K562 (cell line): ENCODE measurements around the gene RNU6-7. TPM values are rescaled to one million over a fixed set of nuclear protein-coding genes. Genes with fewer than 3 reads are reported as not detected.
A peak's percentile ranks its signal among the peaks of the same experiment; 100 is the strongest.

Experiments
- ATAC-seq: fragments of 200-7000 bp; cut with Tn5 transposase; 3 replicates; pipeline ENCODE4 v1.9.1; 2020; ENCODE audit warnings: moderate library complexity
- BruUV-seq: library from RNA; stranded (reverse); fragments of 400-500 nt; replicated peaks from 2 replicates; lab custom pipeline; 2021; lab: Mats Ljungman, UMichigan
- CTCF ChIA-PET: fragments of 300-600 bp; formaldehyde crosslinking; extraction: SDS; loops from one replicate; lab custom pipeline; 2021; ENCODE audit warnings: low intra/inter-chr PET ratio; lab: Yijun Ruan, JAX
- POLR2A ChIA-PET: fragments of 300-600, 350-650 bp; sonication (Branson Sonifier 250); formaldehyde crosslinking; extraction: SDS; loops from one replicate; lab custom pipeline; 2021; ENCODE audit warnings: antibody characterized with exemption, inconsistent platforms; lab: Yijun Ruan, JAX
- DNase-seq, 4 experiments: peaks; one replicate each; pipeline versions ENCODE4 v3.0.0 to v3.0.0-alpha.2; 2011 to 2018; ENCODE audit warnings: low spot score in 3 of 4, mixed read lengths in 3 of 4; ENCODE audit errors: extremely low read depth in 1 of 4
- FAIRE-seq: peaks from 2 replicates; lab custom pipeline; 2011; peaks lifted over from hg19 to GRCh38; lab: Jason Lieb, UNC
- H2AFZ ChIP-seq: 2 replicates; pipeline ENCODE4 v1.6.0; 2011; ENCODE audit warnings: low read depth, low read length, control low read depth, inconsistent platforms
- H3K27ac ChIP-seq: fragments of 200-600 bp; 3 replicates; pipeline ENCODE4 v1.8.0; 2011; ENCODE audit warnings: low read depth, mild to moderate bottlenecking, control low read depth, inconsistent platforms, low read length, moderate library complexity, mixed read lengths; ENCODE audit errors: extremely low read depth
- H3K27me3 ChIP-seq, 2 experiments: fragments of 300-600 bp in 1 of 2; 2 replicates in 1 of 2; 3 replicates in 1 of 2; pipeline versions ENCODE4 v1.6.0 to v1.8.0; 2011; ENCODE audit warnings: inconsistent platforms in 2 of 2, low read length in 2 of 2, mild to moderate bottlenecking in 1 of 2, mixed read lengths in 1 of 2, moderate library complexity in 1 of 2; ENCODE audit not compliant: control insufficient read depth in 2 of 2, insufficient read depth in 2 of 2
- H3K36me3 ChIP-seq: fragments of 300-600 bp; 3 replicates; pipeline ENCODE4 v1.8.0; 2011; ENCODE audit warnings: mild to moderate bottlenecking, low read length, inconsistent platforms; ENCODE audit not compliant: control insufficient read depth, insufficient read depth
- H3K4me1 ChIP-seq, 2 experiments: fragments of 200-600 bp in 1 of 2; replicated peaks in 1 of 2; 2 replicates in 1 of 2; 3 replicates in 1 of 2; pipeline versions ENCODE4 v1.5.1 to v1.8.0; 2011; ENCODE audit warnings: inconsistent platforms in 2 of 2, low read length in 2 of 2, mild to moderate bottlenecking in 1 of 2, mixed read lengths in 1 of 2, moderate library complexity in 1 of 2; ENCODE audit not compliant: control insufficient read depth in 2 of 2, insufficient read depth in 2 of 2
- H3K4me2 ChIP-seq: 2 replicates; pipeline ENCODE4 v1.6.1; 2011; ENCODE audit warnings: low read length, control low read depth, inconsistent platforms, mixed read lengths; ENCODE audit not compliant: insufficient read depth
- H3K4me3 ChIP-seq: fragments of 200-600 bp; sonication (generic), shearing (Covaris generic); 2 replicates; pipeline ENCODE4 v1.5.1; 2016; ENCODE audit warnings: control low read depth, inconsistent platforms
- H3K79me2 ChIP-seq: fragments of 200-600 bp; 3 replicates; pipeline ENCODE4 v1.8.0; 2011; ENCODE audit warnings: low read length, inconsistent platforms; ENCODE audit not compliant: control insufficient read depth, insufficient read depth
- H3K9ac ChIP-seq, 2 experiments: 2 replicates each; pipeline versions ENCODE4 v1.6.0 to v1.6.1; 2011; ENCODE audit warnings: low read depth in 2 of 2, low read length in 2 of 2, control low read depth in 1 of 2, inconsistent platforms in 1 of 2, mild to moderate bottlenecking in 1 of 2, mixed read lengths in 1 of 2; ENCODE audit not compliant: insufficient read depth in 1 of 2
- H3K9me1 ChIP-seq: one replicate; pipeline ENCODE4 v1.6.0; 2011; ENCODE audit warnings: inconsistent platforms, mild to moderate bottlenecking, low read length, moderate library complexity; ENCODE audit not compliant: control insufficient read depth, insufficient read depth
- H3K9me3 ChIP-seq: replicated peaks from 2 replicates; pipeline ENCODE4 v1.5.1; 2011; ENCODE audit warnings: low read depth, low read length, inconsistent platforms; ENCODE audit not compliant: control insufficient read depth, insufficient read depth
- H4K20me1 ChIP-seq: replicated peaks from 2 replicates; pipeline ENCODE4 v1.6.1; 2011; ENCODE audit warnings: low read length, inconsistent platforms, mixed read lengths; ENCODE audit not compliant: control insufficient read depth, insufficient read depth
- AFF1 ChIP-seq, 2 experiments: fragments of 450-650 bp; IDR thresholded peaks; 2 replicates each; pipeline ENCODE4 v1.6.1; 2018; ENCODE audit warnings: mild to moderate bottlenecking in 2 of 2, low read depth in 1 of 2; ENCODE audit not compliant: partially characterized antibody in 2 of 2
- ARID1B ChIP-seq: fragments of 450-650 bp; IDR thresholded peaks from 2 replicates; pipeline ENCODE4 v1.6.1; 2016; ENCODE audit warnings: antibody characterized with exemption, mild to moderate bottlenecking, inconsistent platforms
- CBFA2T3 ChIP-seq: fragments of 450-650 bp; IDR thresholded peaks from 2 replicates; pipeline ENCODE4 v1.6.1; 2017
- CTBP1 ChIP-seq: fragments of 450-650 bp; IDR thresholded peaks from 2 replicates; pipeline ENCODE4 v1.6.1; 2016; ENCODE audit warnings: borderline replicate concordance
- FOXA3 ChIP-seq, 2 experiments: fragments of 450-650 bp in 1 of 2; sonication (generic) in 1 of 2; formaldehyde crosslinking; IDR thresholded peaks in 1 of 2; conservative IDR thresholded peaks in 1 of 2; 2 replicates each; pipeline versions ENCODE4 v1.4.0 to v1.8.0; 2020 to 2022; ENCODE audit warnings: mild to moderate bottlenecking in 2 of 2, missing genetic modification reagents in 1 of 2
- FOXJ2 ChIP-seq: fragments of 200-800 bp; sonication (Bioruptor generic); IDR thresholded peaks from 2 replicates; pipeline ENCODE4 v1.6.1; 2016; ENCODE audit warnings: missing genetic modification characterization, missing compliant biosample characterization
- FOXM1 ChIP-seq, 2 experiments: fragments of 450-650 bp in 1 of 2; sonication (generic) in 1 of 2; formaldehyde crosslinking in 1 of 2; IDR thresholded peaks; 2 replicates each; pipeline versions ENCODE4 v1.6.1 to v1.9.0; 2017 to 2022; ENCODE audit warnings: low read depth in 2 of 2, mild to moderate bottlenecking in 2 of 2, missing genetic modification reagents in 1 of 2, moderate library complexity in 1 of 2
- GABPA ChIP-seq: fragments of 200-800 bp; sonication (Bioruptor generic); conservative IDR thresholded peaks from 2 replicates; pipeline ENCODE4 v1.6.1; 2016; ENCODE audit warnings: low read depth, missing genetic modification characterization, missing compliant biosample characterization
- RFX1 ChIP-seq: fragments of 450-650 bp; IDR thresholded peaks from 2 replicates; pipeline ENCODE4 v1.6.1; 2016; ENCODE audit warnings: mild to moderate bottlenecking, moderate library complexity
- SMARCA4 ChIP-seq: fragments of 450-650 bp; IDR thresholded peaks from 2 replicates; pipeline ENCODE4 v1.6.1; 2016
- SRF ChIP-seq, 2 experiments: fragments of 250-450, 450-650 bp in 1 of 2; sonication (Bioruptor Pico) in 1 of 2; sonication (generic) in 1 of 2; formaldehyde crosslinking; IDR thresholded peaks; 2 replicates each; pipeline versions ENCODE4 v1.5.0 to v1.5.1; 2020 to 2022; ENCODE audit warnings: mild to moderate bottlenecking in 1 of 2, missing genetic modification reagents in 1 of 2
- WGBS: fragments of 100-300 bp; shearing (Covaris generic); methylation state at CpG from one replicate; pipeline ENCODE4 v1.1.6; 2016; ENCODE audit warnings: low coverage, mixed read lengths; ENCODE audit not compliant: insufficient coverage; ENCODE audit errors: missing lambda C conversion rate; 5-methylcytosine and 5-hydroxymethylcytosine counted together
- in situ Hi-C: fragments of 300-500 bp; cut with MboI; formaldehyde crosslinking; loops from 4 replicates; pipeline ENCODE4 v1.15.0; 2018; ENCODE audit warnings: inconsistent platforms, mixed read lengths
- intact Hi-C: fragments of 100-400 bp; cut with micrococcal nuclease; formaldehyde crosslinking; loops from 2 replicates; pipeline ENCODE4 v1.14.2; 2022
- polyA plus RNA-seq, 8 experiments: library from polyadenylated mRNA; depleted of rRNA in 4 of 8; stranded (reverse) in 5 of 8; unstranded in 3 of 8; fragments of >200 nt; fragmentation: Nextera tagmentation in 2 of 8; fragmentation: Illumina TruSeq in 1 of 8; extraction: Ambion mirVana in 2 of 8; extraction: Trizol in 1 of 8; gene quantifications; 2 replicates each; pipeline versions ENCODE4 v1.2.1 to v1.2.3, GENCODE V29; 2011 to 2014; ENCODE audit warnings: inconsistent platforms in 1 of 8, missing spikeins in 1 of 8
- total RNA-seq, 7 experiments: library from RNA; depleted of rRNA in 6 of 7; stranded (reverse); fragments of >200 nt in 6 of 7; fragmentation: Illumina TruSeq in 2 of 7; extraction: Trizol in 2 of 7; gene quantifications; 2 replicates each; pipeline versions ENCODE4 v1.2.1 to v1.2.3, GENCODE V29; 2011 to 2021; ENCODE audit warnings: low replicate concordance in 1 of 7

RNU6-7 gene
- total and polyA plus RNA-seq, 9 of the 15 experiments (the other 6 are each of a cell fraction or from before 2014, with no cell fraction given) = not detected

- TF ChIP-seq ARID1B (peak; percentile 63), RFX1 (peak; percentile 39; the same call in 1 of the 2 replicates), CBFA2T3 (peak; percentile 64), FOXM1 (IDR thresholded peaks at IDR 0.05; ENCODE audit: low read depth) (0 out of 2 replicates have a peak, but pooled peaks have one; percentile 16), FOXM1 (CRISPR knock-in tag; IDR thresholded peaks at IDR 0.05; ENCODE audit: low read depth) (no peak), GABPA (tag) (0 out of 2 replicates have a peak, but pooled peaks have one; percentile 13), SMARCA4 (peak; percentile 27; the same call in 1 of the 2 replicates), FOXJ2 (tag) (peak; percentile 89), FOXA3 (CRISPR knock-in tag; conservative IDR thresholded peaks at IDR 0.05 in 1 of 2, IDR thresholded peaks at IDR 0.05 in 1 of 2) (peak in 1 of 2 experiments; percentile 79; a peak in 2 of 4 replicates), CTBP1 (no peak)
Observed at GRCh38 chr14:32183151-32184058, 18.4 kb upstream of the RNU6-7 start (continued).

- POLR2A ChIA-PET = no interaction called here
Observed at GRCh38 chr14:32185097-32185496, 16.7 kb upstream of the RNU6-7 start.

More at GRCh38 chr14:32185097-32185496, 16.7 kb upstream of the RNU6-7 start:
- ATAC-seq = no peak
- Histone ChIP-seq H3K9me3 (0 out of 2 replicates have a peak, but pooled peaks cover 2% of the 10 kb centered on the region), H3K4me2 (no peak overlapping the region), H3K36me3 (no peaks in the 10 kb centered on the region), H3K9ac (no peak overlapping the region), H3K27me3 (no peaks in the 10 kb centered on the region), H4K20me1 (no peaks in the 10 kb centered on the region), H3K4me3 (no peak overlapping the region), H3K27ac (no peak overlapping the region), H3K9me1 (no peaks in the 10 kb centered on the region), H3K79me2 (no peaks in the 10 kb centered on the region), H3K4me1 (no peaks in the 10 kb centered on the region), H2AFZ (no peak overlapping the region)
- in situ Hi-C loops = no loop called here
- TF ChIP-seq SRF (CRISPR knock-in tag; IDR thresholded peaks at IDR 0.05) (no peak), AFF1 (IDR thresholded peaks at IDR 0.05; ENCODE audit: low read depth in 1 of 2, partially characterized antibody in 2 of 2) (peak in 1 of 2 experiments; percentile 98)
- intact Hi-C loops = no loop called here
- no TSS peak for BruUV-seq
- no peak for FAIRE-seq
- 7% methylated on average over 1 of the region's 1 CpG for WGBS
- no peak for DNase-seq
- CTCF ChIA-PET = no interaction called here
